K562 (cell line): Measurements from ENCODE around the gene ZKSCAN3. TPM values are rescaled to one million over a fixed set of nuclear protein-coding genes. Genes with fewer than 3 reads are reported as not detected.

ENCODE experiments used
- ATF4 ChIP-seq: fragments of 450-650 bp; formaldehyde crosslinking; IDR thresholded peaks from 2 replicates; pipeline ENCODE4 v1.4.0; 2022; ENCODE audit warnings: mild to moderate bottlenecking, moderate library complexity
- CC2D1A ChIP-seq: fragments of 450-650 bp; IDR thresholded peaks from 2 replicates; pipeline ENCODE4 v1.6.1; 2017; ENCODE audit warnings: mild to moderate bottlenecking
- LCOR ChIP-seq: sonication (generic); formaldehyde crosslinking; IDR thresholded peaks from 2 replicates; pipeline ENCODE4 v1.8.0; 2022; ENCODE audit warnings: mild to moderate bottlenecking, missing genetic modification reagents
- MTA3 ChIP-seq: fragments of 450-650 bp; formaldehyde crosslinking; IDR thresholded peaks from 2 replicates; pipeline ENCODE4 v1.6.1; 2017; ENCODE audit warnings: mild to moderate bottlenecking, borderline replicate concordance
- NCOR1 ChIP-seq: fragments of 450-650 bp; IDR thresholded peaks from 2 replicates; pipeline ENCODE4 v1.6.1; 2016; ENCODE audit warnings: mild to moderate bottlenecking, moderate library complexity
- PTRF ChIP-seq: fragments of 450-650 bp; IDR thresholded peaks from 2 replicates; pipeline ENCODE4 v1.6.1; 2016; ENCODE audit warnings: mild to moderate bottlenecking, missing genetic modification characterization, missing compliant biosample characterization
- ZFX ChIP-seq: sonication (generic); formaldehyde crosslinking; IDR thresholded peaks from 2 replicates; pipeline ENCODE4 v1.8.0; 2022; ENCODE audit warnings: mild to moderate bottlenecking, missing genetic modification reagents, moderate library complexity
- ZNF644 ChIP-seq: fragments of 200-800 bp; sonication (Bioruptor generic); IDR thresholded peaks from 2 replicates; pipeline ENCODE4 v1.6.1; 2016; ENCODE audit warnings: low read depth, missing genetic modification characterization, missing compliant biosample characterization
- polyA plus RNA-seq, 8 experiments: library from polyadenylated mRNA; depleted of rRNA in 4 of 8; stranded (reverse) in 5 of 8; unstranded in 3 of 8; fragments of >200 nt; fragmentation: Nextera tagmentation in 2 of 8; fragmentation: Illumina TruSeq in 1 of 8; extraction: Ambion mirVana in 2 of 8; extraction: Trizol in 1 of 8; gene quantifications; 2 replicates each; pipeline versions ENCODE4 v1.2.1 to v1.2.3, GENCODE V29; 2011 to 2014; ENCODE audit warnings: inconsistent platforms in 1 of 8, missing spikeins in 1 of 8
- total RNA-seq, 7 experiments: library from RNA; depleted of rRNA in 6 of 7; stranded (reverse); fragments of >200 nt in 6 of 7; fragmentation: Illumina TruSeq in 2 of 7; extraction: Trizol in 2 of 7; gene quantifications; 2 replicates each; pipeline versions ENCODE4 v1.2.1 to v1.2.3, GENCODE V29; 2011 to 2021; ENCODE audit warnings: low replicate concordance in 1 of 7
- TF ChIP-seq, protein P1 (sequence below), 2 experiments: fragments of 450-650 bp in 1 of 2; sonication (generic) in 1 of 2; formaldehyde crosslinking in 1 of 2; IDR thresholded peaks; 2 replicates each; pipeline versions ENCODE4 v1.7.1 to v1.9.0; 2016 to 2022; ENCODE audit warnings: inconsistent platforms in 1 of 2, mild to moderate bottlenecking in 1 of 2, missing genetic modification reagents in 1 of 2
- TF ChIP-seq, protein P2 (sequence below), 2 experiments: fragments of 450-650 bp; IDR thresholded peaks; 2 replicates each; pipeline ENCODE4 v1.6.1; 2018; ENCODE audit warnings: mild to moderate bottlenecking in 2 of 2, low read depth in 1 of 2; ENCODE audit not compliant: partially characterized antibody in 2 of 2
- TF ChIP-seq, protein P3 (sequence below), 2 experiments: fragments of 450-650 bp in 1 of 2; sonication (generic) in 1 of 2; formaldehyde crosslinking in 1 of 2; IDR thresholded peaks in 1 of 2; conservative IDR thresholded peaks in 1 of 2; 2 replicates each; pipeline versions ENCODE4 v1.6.1 to v1.8.1; 2016 to 2023; ENCODE audit warnings: mild to moderate bottlenecking in 2 of 2, moderate library complexity in 2 of 2, inconsistent platforms in 1 of 2, missing genetic modification reagents in 1 of 2

Gene ZKSCAN3
- total and polyA plus RNA-seq, 9 of the 15 experiments (the other 6 are each of a cell fraction or from before 2014, with no cell fraction given) = 3.0 to 12.4 (median 10.2) TPM

DNA sequence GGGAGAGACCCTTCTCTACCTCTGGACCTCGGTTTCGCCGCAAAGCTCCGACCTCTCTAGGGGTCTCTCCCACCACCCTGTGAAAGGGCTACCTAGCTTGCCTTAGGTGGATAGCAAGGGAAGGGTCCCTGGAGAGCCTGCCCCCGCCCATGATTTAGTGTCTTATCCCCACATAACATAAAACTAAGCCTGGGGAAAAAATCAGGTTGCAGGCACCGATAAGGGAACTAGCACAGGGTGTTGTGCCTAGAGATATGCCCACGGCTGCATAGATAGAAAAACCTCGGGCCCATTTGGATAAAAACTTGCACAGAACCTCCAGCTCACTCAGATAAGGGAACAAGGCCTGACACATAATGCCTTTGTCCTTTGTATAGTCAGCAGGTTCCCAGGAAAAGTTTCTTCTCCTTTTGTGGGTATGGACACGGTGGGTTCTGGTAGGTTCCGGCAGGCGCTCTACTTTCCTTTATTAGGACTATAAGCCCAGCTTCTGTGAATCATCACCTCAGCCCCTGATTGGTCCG lies 14.6 kb upstream of the ZKSCAN3 start (continued):
- TF ChIP-seq, protein P1, sequence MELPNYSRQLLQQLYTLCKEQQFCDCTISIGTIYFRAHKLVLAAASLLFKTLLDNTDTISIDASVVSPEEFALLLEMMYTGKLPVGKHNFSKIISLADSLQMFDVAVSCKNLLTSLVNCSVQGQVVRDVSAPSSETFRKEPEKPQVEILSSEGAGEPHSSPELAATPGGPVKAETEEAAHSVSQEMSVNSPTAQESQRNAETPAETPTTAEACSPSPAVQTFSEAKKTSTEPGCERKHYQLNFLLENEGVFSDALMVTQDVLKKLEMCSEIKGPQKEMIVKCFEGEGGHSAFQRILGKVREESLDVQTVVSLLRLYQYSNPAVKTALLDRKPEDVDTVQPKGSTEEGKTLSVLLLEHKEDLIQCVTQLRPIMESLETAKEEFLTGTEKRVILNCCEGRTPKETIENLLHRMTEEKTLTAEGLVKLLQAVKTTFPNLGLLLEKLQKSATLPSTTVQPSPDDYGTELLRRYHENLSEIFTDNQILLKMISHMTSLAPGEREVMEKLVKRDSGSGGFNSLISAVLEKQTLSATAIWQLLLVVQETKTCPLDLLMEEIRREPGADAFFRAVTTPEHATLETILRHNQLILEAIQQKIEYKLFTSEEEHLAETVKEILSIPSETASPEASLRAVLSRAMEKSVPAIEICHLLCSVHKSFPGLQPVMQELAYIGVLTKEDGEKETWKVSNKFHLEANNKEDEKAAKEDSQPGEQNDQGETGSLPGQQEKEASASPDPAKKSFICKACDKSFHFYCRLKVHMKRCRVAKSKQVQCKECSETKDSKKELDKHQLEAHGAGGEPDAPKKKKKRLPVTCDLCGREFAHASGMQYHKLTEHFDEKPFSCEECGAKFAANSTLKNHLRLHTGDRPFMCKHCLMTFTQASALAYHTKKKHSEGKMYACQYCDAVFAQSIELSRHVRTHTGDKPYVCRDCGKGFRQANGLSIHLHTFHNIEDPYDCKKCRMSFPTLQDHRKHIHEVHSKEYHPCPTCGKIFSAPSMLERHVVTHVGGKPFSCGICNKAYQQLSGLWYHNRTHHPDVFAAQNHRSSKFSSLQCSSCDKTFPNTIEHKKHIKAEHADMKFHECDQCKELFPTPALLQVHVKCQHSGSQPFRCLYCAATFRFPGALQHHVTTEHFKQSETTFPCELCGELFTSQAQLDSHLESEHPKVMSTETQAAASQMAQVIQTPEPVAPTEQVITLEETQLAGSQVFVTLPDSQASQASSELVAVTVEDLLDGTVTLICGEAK (IDR thresholded peaks at IDR 0.05) = no peak; the same call in 1 of the 2 replicates
- TF ChIP-seq, protein P1 (CRISPR knock-in tag; IDR thresholded peaks at IDR 0.05) = no peak
- TF ChIP-seq, protein P2, sequence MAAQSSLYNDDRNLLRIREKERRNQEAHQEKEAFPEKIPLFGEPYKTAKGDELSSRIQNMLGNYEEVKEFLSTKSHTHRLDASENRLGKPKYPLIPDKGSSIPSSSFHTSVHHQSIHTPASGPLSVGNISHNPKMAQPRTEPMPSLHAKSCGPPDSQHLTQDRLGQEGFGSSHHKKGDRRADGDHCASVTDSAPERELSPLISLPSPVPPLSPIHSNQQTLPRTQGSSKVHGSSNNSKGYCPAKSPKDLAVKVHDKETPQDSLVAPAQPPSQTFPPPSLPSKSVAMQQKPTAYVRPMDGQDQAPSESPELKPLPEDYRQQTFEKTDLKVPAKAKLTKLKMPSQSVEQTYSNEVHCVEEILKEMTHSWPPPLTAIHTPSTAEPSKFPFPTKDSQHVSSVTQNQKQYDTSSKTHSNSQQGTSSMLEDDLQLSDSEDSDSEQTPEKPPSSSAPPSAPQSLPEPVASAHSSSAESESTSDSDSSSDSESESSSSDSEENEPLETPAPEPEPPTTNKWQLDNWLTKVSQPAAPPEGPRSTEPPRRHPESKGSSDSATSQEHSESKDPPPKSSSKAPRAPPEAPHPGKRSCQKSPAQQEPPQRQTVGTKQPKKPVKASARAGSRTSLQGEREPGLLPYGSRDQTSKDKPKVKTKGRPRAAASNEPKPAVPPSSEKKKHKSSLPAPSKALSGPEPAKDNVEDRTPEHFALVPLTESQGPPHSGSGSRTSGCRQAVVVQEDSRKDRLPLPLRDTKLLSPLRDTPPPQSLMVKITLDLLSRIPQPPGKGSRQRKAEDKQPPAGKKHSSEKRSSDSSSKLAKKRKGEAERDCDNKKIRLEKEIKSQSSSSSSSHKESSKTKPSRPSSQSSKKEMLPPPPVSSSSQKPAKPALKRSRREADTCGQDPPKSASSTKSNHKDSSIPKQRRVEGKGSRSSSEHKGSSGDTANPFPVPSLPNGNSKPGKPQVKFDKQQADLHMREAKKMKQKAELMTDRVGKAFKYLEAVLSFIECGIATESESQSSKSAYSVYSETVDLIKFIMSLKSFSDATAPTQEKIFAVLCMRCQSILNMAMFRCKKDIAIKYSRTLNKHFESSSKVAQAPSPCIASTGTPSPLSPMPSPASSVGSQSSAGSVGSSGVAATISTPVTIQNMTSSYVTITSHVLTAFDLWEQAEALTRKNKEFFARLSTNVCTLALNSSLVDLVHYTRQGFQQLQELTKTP (IDR thresholded peaks at IDR 0.05; ENCODE audit: low read depth in 1 of 2, partially characterized antibody in 2 of 2) = peak in 1 of 2 experiments; percentile 78
- peak; percentile 76; the same call in 1 of the 2 replicates for TF ChIP-seq ZFX (CRISPR knock-in tag)
- TF ChIP-seq, protein P3, sequence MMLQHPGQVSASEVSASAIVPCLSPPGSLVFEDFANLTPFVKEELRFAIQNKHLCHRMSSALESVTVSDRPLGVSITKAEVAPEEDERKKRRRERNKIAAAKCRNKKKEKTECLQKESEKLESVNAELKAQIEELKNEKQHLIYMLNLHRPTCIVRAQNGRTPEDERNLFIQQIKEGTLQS (IDR thresholded peaks at IDR 0.05) = no peak
- TF ChIP-seq, protein P3 (CRISPR knock-in tag; conservative IDR thresholded peaks at IDR 0.05) = peak; percentile 88
- peak; percentile 98; the same call in 1 of the 2 replicates for TF ChIP-seq CC2D1A
- peak; percentile 99 for TF ChIP-seq NCOR1
- peak; percentile 36; the same call in 1 of the 2 replicates for TF ChIP-seq MTA3
- TF ChIP-seq ZNF644 (tag) = peak; percentile 92; the same call in 1 of the 2 replicates
- no peak for TF ChIP-seq LCOR (CRISPR knock-in tag)
- TF ChIP-seq PTRF (tag) = no peak
- peak; percentile 67 for TF ChIP-seq ATF4 (CRISPR knock-in tag)
